SKM-1 treated with dmso at 0.1 percent for 144 hours (cell line): ENCODE measurements around the gene INTU.
"Not testable (repeated sequence)": the region's sequence is repeated elsewhere in the genome, so short reads cannot be mapped to it uniquely, and the experiment has no call there.

Experiments used
- DNase-seq: peaks from one replicate; lab custom pipeline; 2025; ENCODE audit not compliant: unreplicated experiment; lab: John Stamatoyannopoulos, UW

Gene INTU

DNA sequence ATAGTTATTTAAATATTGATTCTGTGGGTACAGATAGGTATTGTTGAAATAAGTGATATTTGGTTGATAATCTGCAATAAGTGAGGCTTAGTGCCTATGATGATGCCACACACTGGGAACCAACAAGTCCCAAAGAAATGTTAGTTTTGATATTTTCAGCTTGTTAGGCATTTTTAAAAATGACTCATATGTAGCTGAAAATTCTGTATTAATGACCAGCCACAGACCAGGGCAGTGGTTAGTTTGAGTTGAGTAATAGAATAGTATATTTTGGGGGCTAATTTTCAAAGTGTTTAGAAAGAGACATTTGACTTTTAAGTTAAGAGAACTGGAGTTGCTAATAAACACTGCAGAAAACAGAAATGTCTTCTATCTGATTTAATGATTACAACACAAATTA, 9.4 kb downstream of the INTU start:
- DNase-seq = no peak

DNA sequence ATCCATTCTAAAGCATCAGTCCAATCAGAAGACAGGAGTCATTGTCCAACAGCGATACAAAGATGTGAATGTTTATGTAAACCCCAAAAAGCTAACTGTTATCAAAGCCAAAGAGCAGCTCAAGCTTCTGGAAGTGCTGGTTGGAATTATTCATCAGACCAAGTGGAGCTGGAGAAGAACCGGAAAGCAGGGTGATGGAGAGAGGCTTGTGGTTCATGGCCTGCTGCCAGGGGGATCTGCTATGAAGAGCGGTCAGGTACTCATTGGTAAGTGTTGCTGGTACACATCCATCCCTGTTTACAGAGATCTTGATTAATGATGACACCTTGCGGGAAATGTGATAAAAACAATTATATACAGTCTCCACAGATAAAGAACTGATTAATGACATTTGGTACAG, 11.0 kb downstream of the INTU start:
- no peak for DNase-seq

DNA sequence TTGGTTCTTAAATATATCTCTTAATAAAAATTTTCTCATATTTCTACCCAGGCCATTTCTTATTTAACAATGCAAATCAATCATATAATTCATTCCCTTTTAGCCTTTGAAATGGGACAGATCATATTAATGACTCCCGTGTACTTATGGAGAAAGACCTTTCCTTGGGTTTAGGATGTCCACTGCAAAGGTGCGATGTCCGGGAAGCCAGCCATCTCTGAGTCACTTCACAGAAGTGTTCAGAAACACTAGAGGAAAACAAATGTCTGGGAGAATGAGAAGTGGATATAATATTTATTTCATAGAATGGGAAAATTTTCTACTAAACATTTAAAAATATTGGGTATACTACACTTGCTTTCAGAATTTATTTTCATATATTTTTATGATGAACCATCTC, 15.3 kb downstream of the INTU start:
- DNase-seq = no peak

DNA sequence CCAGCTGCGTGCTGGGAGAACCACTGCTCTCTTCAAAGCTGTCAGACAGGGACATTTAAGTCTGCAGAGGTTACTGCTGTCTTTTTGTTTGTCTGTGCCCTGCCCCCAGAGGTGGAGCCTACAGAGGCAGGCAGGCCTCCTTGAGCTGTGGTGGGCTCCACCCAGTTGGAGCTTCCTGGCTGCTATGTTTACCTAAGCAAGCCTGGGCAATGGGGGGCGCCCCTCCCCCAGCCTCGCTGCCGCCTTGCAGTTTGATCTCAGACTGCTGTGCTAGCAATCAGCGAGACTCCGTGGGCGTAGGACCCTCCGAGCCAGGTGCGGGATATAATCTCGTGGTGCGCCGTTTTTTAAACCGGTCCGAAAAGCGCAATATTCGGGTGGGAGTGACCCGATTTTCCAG, 22.8 kb downstream of the INTU start:
- DNase-seq = not testable (repeated sequence)

DNA sequence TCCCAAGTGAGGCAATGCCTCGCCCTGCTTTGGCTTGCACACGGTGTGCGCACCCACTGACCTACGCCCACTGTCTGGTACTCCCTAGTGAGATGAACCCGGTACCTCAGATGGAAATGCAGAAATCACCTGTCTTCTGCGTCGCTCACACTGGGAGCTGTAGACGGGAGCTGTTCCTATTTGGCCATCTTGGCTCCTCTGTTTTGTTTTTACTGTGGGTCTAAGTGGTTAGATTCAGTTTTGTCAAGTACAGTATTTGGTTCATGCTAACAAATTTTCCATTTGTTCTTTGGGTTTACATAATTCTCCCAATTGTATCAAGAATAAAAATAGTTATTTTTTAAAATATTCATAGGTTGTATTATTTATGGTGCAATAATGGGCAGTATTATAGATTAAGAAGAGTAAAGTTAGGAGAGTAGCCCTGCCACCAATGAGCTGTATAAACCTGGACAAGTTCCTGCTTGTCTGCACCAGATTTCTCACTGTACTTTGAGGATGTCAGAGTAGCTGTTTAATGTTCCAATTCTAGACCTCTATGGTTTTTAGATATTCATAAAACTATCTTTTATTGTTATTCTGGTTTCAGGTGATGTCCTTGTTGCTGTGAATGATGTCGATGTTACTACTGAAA, 23.4 kb downstream of the INTU start:
- DNase-seq = no peak

DNA sequence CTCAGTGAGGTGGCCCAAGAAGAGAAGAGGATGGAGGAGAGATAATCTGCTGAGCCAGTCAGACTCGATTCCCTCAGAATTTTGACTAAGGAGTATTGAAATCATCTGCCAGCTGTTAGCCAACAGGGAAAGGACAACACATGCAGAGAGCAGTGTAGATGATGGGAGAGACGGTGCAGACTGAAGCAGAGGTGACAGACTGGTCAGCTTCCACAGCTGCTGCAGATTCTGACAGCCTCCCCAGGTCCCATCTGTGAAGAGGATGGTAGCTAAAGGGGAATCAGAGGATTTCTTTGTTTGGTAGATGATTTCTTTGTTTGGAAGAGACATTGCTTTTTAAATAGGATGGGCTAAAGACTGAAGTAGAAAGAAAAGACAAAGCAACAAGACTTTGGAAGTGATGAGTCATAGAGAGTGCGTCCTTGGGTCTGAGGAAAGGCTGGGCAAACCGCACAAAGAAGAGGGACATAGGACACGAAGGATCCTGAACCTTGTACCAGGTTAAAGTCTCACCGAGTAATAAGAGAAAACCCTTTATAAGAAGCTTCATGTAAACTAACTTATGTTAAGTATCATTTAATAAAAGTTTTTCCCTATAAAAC, 27.6 kb downstream of the INTU start:
- DNase-seq = no peak

DNA sequence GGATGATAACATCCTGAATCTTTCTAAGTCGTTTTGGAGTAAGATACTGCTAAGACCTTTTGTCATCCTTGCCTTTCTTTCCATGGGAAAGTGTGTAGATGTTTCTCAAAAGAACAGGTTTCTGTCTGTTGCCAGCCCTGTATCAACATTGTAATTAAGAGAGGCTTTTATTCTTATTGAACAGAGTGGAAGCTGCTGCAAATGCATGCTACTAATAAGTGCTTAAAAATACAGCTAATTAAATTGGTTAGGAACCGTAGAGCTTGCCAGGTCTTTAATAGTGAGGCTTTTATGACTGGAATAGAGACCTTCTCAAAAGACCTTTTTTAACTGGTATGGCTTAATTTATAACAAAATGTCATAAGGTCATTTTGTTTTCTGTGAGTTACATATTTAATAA, 34.4 kb downstream of the INTU start:
- no peak for DNase-seq

DNA sequence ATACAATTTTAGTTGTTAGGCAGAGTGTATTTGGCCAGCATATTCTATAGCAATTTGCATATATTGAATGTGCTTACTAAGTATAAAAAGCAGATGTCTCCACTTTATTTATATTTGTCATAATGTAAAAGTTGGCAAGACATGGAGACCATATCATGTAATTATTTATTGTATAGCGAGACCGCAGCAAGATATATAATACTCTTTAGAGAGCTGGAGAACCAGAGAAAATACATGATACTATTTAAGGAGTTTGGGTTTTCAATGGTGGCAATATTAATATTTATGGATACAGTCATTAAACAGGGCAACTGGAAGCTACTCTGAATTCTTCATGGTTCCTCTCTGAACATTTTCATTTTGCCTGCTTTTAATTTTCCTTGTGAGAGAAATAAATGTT, 35.0 kb downstream of the INTU start:
- no peak for DNase-seq

DNA sequence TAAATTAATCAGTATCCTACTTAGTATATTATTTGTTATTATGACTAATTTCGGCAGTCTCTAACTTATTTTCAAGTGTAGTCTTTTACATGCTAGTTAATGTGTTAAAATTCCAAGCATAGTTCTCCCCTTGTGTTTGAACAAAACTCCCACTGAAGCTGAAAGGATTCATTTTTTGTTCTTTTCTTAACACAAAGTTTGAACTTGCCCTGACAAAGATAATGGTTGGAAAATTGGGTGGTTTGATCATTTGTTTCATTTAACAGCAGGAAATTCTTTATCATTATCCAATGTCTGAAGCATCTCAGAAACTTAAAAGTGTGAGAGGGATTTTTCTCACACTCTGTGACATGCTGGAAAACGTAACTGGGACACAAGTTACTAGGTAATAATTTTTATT, 36.0 kb downstream of the INTU start:
- DNase-seq = no peak

DNA sequence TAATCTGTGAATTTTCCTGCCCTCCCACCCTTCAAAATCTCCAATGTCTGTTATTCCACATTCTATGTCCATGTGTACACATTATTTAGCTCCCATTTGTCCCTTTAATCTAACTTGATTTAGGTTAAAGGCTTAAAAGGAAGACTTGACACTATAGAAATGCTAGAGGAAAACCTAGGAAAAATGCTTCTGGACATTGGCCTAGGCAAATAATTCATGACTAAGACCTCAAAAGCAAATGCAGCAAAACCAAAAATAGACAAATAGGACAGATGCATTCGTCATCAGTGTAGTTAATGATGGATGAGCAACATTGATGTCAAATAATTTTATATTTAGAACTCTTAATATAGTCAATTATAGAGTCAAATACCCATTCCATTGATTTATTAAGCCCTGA, 36.9 kb downstream of the INTU start:
- no peak for DNase-seq

DNA sequence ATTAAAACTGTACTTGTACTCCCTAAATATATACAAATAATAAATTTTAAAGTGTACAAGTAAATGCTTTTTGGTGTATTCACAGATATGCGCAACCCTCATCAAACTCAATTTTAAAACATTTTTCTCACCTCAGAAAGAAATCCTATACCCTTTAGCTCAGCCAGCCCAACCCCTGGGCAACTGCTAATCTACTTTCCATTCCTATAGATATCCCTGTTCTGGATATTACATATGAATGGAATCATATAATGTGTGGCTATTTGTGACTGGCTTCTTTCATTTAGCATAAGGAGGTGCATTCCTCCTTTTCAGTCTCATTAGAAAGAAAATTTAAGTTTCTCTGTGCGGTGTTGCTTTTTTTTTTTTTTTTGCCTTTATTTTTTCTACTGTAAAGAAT, 39.4 kb downstream of the INTU start:
- DNase-seq = no peak

DNA sequence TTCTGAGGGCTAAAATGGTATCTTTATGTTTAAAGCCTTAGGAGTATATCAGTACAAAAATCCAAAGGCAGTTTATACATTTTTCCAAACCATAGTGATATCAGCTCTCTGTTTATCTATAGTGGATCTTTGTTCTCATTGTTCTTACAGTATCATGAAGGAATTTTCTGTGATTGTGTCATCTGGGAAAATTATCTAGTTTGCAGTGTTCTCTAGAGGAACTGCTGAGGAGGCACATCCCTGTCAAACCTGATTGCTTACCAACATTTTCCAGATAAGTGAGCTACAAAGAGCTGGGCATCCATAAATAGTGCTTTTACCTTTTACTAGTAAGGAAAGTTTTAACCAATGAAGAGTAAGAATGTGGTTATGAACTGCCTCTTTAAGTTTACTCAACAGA, 52.5 kb downstream of the INTU start:
- DNase-seq = no peak

DNA sequence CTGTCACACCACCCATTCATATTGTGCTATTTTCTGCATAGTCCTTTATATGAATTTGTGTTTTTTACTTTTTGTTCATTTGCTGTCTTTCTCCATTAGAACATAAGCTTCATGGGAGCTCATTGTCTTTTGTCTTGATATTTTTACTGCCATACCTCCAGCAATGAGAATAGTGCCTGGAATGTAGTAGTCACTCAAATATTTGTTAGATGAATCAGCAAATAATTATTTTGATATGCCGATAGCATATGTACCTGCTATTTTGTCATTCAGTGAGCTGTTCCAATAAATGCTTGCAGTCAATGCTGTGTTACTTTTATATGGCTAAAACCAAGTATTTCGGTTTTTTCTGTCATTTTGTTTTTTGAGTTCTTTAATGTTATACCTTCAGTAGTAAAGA, 53.9 kb downstream of the INTU start:
- DNase-seq = no peak

DNA sequence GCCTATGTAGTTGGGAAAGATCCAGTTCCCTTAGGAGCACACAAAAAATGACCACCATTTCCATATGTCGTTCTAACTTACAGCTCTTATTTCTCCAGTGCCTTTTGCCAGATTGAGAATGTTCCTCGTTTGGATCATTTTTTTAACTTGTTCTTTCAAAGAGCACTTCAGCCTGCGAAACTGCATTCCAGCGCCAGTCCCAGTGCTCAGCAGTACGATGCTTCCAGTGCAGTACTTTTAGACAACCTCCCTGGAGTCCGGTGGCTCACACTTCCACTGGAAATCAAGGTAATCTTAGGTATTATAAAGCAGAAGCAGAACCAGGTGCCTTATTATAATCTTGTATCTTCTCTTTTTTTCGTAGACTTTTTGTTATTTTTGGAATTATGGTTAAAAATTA, 54.8 kb downstream of the INTU start:
- DNase-seq = no peak

DNA sequence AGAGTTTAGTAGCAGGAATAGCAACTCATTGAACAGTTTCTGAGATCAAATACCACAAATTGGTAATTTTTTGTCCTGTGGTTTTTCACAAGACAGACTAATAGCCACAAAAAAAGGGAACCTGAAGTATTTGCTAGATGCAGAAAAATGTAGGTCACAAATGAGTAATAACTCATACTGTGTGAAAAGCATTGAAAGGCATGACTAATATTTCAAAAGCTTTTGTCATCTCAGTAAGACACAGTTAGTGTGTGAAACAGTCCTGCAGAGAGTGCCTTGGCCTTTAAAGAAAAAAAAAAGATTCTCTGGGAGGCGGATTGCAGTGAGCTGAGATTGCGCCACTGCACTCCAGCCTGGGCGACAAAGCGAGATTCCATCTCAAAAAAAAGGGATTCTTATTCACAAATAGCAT, 66.0 kb downstream of the INTU start:
- DNase-seq = peak; percentile 51

DNA sequence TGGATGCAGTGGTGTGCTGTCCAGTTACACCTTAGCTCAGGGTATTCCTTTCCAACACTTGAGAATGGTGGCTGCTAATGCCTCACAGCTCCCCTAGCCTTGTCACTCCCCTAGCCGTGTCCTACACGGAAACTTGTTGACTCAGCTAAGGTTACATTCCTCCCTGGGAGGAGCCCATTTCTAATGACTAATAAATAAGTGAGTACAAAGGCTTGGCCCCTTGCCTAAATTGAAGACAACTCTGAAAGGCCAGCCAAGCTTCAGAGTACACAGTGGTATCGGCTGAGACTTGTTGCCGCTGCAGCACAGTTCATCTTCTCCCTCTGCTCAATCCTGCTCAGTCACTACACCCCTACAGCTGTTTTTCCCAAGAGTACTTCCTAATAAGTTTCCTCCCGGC, 76.2 kb downstream of the INTU start:
- DNase-seq = no peak

DNA sequence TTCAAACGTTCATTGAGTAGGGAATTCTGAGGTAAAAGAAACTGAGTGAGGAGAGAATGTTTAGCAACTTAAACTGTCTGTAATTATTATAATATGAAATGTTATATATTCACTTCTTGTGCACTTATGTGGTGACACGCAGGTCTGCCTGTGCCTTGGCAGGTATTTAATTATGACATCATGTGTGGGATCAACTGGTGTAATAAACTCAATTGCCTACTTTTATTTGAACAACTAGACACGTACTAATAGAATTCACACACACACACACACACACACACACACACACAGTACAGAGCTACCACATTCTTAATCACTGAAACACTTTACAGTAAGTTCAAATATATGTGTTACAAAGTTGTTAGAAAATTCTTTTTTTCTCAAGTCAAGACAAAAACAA, 76.7 kb downstream of the INTU start:
- DNase-seq = no peak

DNA sequence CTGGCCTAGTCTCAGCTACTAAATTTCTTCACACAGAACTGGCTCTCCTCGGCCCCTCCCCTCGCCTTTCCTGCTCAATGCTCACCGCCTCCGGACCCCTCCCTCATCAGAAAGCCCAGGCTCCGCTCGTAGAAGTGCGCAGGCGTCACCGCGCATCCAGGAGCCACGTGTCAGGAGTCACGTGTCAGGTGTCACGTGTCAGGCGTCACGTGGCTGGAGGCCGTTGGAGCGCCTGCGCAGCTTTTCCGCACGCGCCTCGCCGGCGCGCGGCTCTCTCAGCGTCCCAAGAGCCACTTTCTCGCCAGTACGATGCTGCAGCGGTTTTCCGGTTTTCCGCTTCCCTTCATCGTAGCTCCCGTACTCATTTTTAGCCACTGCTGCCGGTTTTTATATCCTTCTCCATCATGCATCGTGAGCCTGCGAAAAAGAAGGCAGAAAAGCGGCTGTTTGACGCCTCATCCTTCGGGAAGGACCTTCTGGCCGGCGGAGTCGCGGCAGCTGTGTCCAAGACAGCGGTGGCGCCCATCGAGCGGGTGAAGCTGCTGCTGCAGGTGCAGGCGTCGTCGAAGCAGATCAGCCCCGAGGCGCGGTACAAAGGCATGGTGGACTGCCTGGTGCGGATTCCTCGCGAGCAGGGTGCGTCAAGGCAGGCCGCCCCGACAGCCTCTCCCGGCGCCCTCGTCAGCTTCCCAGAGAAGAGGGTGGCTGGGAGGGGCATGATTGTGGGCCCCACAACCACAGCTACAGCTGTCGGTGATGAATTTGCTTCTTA, 97.6 kb downstream of the INTU start, which contains the start of gene SLC25A31:
SLC25A31 (plus strand) TSS at position 259 of the 772 bp plus-strand sequence; CDS start at position 405, 146 bp downstream.
- DNase-seq = no peak

DNA sequence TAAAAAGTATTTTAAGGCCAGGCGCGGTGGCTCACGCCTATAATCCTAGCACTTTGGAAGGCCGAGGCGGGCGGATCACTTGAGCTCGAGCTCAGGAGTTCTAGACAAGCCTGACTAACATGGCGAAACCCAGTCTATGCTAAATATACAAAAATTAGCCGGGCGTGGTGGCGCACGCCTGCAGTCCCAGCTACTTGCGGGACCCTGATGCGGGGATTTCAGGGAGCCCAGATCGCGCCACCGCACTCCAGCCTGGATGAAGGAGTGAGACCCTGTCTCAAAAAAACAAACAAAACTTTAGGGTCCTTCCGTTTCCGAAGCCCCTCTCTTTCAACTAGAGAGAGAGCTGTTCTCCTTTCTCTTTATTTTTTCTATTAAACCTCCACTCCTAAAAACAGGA, 98.6 kb downstream of the INTU start:
- no peak for DNase-seq

DNA sequence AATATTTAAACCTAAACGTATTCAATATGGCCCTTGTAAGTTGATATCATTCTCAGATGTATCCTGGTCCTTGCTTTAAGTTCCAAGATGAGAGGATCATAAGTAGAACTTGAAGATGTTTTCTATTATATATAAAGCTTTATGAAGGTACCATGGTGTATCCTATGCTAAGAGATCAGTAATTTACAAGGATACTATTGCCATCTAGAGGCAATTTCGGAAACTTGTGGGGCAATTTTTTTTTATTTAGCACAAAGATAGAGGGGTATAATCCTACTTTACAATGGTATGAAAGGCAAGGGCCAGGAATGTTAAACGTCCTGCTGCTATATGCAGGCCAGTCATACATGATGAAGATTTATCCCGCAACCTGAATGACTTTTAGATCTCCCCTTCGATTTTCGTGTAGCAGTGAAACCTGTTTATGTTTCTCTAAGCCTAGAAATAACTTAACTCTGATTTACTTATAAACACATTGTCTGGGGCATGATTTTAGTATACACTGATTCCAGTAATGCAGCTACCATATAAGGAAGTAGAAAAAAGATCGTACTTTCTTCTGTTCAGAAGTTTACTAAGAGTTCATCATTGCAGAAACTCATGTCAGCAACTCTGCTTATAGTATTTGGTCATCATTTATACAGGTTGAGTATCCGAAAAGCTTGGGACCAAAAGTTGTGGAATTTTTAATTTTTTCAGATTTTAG, 100.0 kb downstream of the INTU start:
- peak; percentile 14 for DNase-seq

DNA sequence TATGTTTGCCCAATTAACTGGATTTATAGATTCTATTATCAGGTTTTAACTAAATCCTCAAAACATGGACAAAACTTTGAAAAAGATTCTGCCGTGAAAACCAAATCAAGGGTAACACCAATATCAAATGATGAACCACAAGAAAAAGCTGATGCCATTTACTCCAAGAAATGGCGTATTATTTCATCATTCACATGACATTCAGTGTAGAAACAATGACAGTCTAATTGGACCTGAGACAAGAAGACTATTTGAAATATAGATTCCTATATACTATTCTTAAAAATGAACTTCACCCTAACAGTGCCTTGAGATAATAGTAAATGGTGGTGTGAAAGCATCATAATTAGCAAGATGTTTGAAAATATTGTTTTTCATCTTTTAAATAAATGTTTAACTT, 102.2 kb downstream of the INTU start:
- no peak for DNase-seq

DNA sequence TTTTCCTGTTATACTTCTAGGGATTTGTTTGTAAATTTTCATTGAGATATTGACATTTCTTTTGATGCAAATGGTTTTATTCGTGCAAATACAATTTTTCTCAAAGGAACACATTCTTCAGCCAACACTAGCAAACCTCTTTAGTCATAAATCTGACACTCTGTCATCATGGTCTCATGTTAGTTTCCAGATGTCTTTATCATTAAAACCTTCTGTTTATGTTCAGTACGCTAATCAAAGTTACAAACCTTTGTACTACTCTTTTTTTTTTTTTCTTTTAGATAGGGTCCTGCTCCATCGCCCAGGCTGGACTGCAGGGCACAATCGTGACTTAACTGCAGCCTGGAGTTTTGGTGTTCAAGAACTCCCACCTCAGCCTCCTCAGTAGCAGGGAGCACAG, 104.5 kb downstream of the INTU start:
- no peak for DNase-seq
